Thoracic aorta (tissue), 2 donors: ENCODE measurements around the gene ITPR2. TPM values are rescaled to one million over a fixed set of nuclear protein-coding genes. Genes with fewer than 3 reads are reported as not detected.

Experiments
- ATAC-seq: fragments of 150-250 bp; one replicate; pipeline ENCODE4 v1.8.0; 2017; ENCODE audit warnings: low read depth; ENCODE audit not compliant: insufficient number of reproducible peaks, low FRiP score
- DNase-seq: peaks from one replicate; pipeline ENCODE4 v3.0.0-alpha.2; 2020; ENCODE audit warnings: low spot score
- H3K27ac ChIP-seq, 2 donors: fragments of 200-600 bp; sonication (generic); 1 replicate in 1 of 2; 2 replicates in 1 of 2; pipeline ENCODE4 v1.5.1; 2016; ENCODE audit warnings: mild to moderate bottlenecking in 2 of 2, moderate library complexity in 2 of 2
- H3K27me3 ChIP-seq: fragments of 200-600 bp; sonication (generic); replicated peaks from 2 replicates; pipeline ENCODE4 v1.6.0; 2016; ENCODE audit warnings: mild to moderate bottlenecking; ENCODE audit not compliant: insufficient read depth
- H3K36me3 ChIP-seq: fragments of 200-600 bp; sonication (generic); one replicate; pipeline ENCODE4 v1.5.1; 2016
- H3K4me1 ChIP-seq, 2 donors: fragments of 200-600 bp; sonication (generic); 1 replicate in 1 of 2; 2 replicates in 1 of 2; pipeline versions ENCODE4 v1.5.1 to v1.6.0; 2016; ENCODE audit warnings: low read depth in 2 of 2, mild to moderate bottlenecking in 1 of 2; ENCODE audit not compliant: control insufficient read depth in 1 of 2
- H3K4me3 ChIP-seq: fragments of 200-600 bp; sonication (generic); 2 replicates; pipeline ENCODE4 v1.5.1; 2016; ENCODE audit warnings: mild to moderate bottlenecking
- H3K9me3 ChIP-seq: fragments of 200-600 bp; sonication (generic); 2 replicates; pipeline ENCODE4 v1.5.1; 2016
- total RNA-seq, 2 donors: library from RNA; depleted of rRNA; stranded (reverse); fragments of >200 nt; gene quantifications; one replicate each; pipeline versions ENCODE4 v1.1.0 to v1.2.3, GENCODE V29; 2016
- TF ChIP-seq, protein P1 (sequence below): fragments of 200-600 bp; sonication (generic); IDR thresholded peaks from one replicate; pipeline ENCODE4 v1.5.1; 2019; ENCODE audit warnings: antibody characterized with exemption

The ITPR2 gene
- total RNA-seq, 2 donors from 2014 or later, result 28.3 to 86.3 TPM

DNA sequence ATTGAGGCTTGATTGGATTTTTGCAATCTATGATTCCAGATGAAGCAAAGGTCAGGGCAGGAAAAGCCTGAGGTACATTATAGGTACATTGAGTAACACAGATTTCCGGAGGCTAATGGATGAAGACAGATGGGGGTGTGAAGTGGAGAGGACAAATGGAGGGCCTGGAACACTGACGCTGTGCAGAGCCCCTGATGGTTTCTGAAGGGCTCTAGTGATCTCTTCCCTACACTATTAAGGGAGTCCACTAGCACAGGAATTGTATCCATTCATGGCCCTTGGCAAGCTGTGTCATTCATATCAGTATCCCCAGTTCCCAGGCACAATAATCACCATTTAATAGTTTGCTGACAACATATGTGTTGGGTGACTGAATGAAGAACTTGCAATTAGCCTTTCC, 284.8 kb downstream of the ITPR2 start:
- no peak overlapping the region for H3K4me3 ChIP-seq
- no peaks in the 10 kb centered on the region for H3K27me3 ChIP-seq
- H3K9me3 ChIP-seq, result no peaks in the 10 kb centered on the region
- ATAC-seq, result no peak
- H3K36me3 ChIP-seq, result no peaks in the 10 kb centered on the region
- no peaks in the 10 kb centered on the region for H3K4me1 ChIP-seq
- DNase-seq, result no peak
- TF ChIP-seq, protein P1, sequence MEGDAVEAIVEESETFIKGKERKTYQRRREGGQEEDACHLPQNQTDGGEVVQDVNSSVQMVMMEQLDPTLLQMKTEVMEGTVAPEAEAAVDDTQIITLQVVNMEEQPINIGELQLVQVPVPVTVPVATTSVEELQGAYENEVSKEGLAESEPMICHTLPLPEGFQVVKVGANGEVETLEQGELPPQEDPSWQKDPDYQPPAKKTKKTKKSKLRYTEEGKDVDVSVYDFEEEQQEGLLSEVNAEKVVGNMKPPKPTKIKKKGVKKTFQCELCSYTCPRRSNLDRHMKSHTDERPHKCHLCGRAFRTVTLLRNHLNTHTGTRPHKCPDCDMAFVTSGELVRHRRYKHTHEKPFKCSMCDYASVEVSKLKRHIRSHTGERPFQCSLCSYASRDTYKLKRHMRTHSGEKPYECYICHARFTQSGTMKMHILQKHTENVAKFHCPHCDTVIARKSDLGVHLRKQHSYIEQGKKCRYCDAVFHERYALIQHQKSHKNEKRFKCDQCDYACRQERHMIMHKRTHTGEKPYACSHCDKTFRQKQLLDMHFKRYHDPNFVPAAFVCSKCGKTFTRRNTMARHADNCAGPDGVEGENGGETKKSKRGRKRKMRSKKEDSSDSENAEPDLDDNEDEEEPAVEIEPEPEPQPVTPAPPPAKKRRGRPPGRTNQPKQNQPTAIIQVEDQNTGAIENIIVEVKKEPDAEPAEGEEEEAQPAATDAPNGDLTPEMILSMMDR, result no peak
- no peak overlapping the region for H3K27ac ChIP-seq

DNA sequence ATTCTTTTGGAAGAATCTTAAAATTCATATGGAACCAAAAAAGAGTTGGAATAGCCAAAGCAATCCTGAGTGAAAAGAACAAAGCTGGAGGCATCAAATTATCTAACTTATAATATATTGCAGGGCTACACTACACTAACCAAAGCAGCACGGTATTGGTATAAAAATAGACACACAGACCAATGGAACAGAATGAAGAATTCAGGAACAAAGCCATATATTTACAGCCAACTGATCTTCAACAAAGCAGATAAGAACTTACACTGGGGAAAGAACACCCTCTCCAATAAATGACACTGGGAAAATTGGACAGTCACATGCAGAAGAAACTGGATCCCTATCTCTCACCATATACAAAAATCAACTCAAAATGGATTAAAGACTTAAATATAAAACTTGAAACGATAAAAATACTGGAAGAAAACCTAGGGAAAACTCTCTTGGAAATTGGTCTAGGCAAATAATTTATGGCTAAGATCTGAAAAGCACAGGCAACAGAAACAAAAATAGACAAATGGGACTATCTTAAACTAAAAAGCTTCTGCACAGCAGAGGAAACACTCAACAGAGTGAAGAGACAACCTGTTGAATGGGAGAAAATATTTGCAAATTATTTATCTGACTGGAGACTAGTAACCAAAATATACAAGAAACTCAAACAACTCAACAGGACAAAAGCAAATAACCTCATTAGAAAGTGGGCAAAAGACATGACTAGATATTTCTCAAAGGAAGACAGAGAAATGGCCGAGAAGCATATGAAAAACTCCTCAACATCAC, 286.3 kb downstream of the ITPR2 start:
- TF ChIP-seq, protein P1, result no peak
- ATAC-seq (no peak), DNase-seq (no peak)
- Histone ChIP-seq H3K27ac (no peak overlapping the region), H3K27me3 (no peaks in the 10 kb centered on the region), H3K4me3 (no peak overlapping the region), H3K9me3 (no peaks in the 10 kb centered on the region), H3K36me3 (no peaks in the 10 kb centered on the region), H3K4me1 (no peaks in the 10 kb centered on the region)

DNA sequence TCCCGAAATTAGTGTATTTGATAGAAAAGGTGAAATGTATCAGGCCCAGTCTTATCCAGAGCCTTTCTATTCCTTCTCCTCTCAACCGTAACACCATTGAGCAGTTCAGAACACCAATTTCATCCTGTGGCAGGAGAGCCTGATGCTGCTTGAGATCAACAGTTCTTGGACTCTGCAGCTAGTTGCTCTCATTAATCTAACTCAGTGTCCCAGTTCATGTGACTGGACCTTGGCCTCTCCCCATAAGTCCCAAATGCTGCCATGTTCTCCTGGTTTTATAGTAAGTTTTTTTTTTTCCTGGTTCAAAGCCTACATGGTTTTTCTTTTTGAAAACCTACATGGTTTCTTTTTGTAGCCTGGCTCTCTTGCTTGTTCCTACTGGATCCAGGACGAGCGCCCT, 293.9 kb downstream of the ITPR2 start:
- ATAC-seq (no peak), DNase-seq (no peak)
- H3K9me3 ChIP-seq, result no peaks in the 10 kb centered on the region
- TF ChIP-seq, protein P1, result no peak
- no peak overlapping the region for H3K27ac ChIP-seq
- no peaks in the 10 kb centered on the region for H3K36me3 ChIP-seq
- no peak overlapping the region for H3K4me3 ChIP-seq
- H3K27me3 ChIP-seq, result no peaks in the 10 kb centered on the region
- no peaks in the 10 kb centered on the region for H3K4me1 ChIP-seq

DNA sequence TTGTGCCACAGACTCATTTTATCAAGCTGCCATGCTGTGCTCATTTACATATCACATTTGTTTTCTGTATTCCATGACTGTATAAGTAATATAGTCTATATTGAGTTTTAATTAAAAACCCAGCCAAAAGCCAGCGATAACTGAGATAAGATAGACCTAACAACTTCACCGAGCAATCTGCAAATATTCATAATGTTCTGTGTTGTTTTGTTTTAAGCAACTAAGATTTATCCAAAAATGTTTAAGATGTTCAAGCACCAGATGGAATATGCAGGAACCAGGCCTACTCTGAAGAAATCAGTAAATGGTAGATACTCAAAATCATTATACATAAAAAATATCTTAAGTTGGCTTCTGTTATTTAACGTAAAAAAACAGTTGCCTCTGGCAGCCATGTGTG, 295.3 kb downstream of the ITPR2 start:
- DNase-seq (no peak), ATAC-seq (no peak)
- H3K27me3 ChIP-seq, result no peaks in the 10 kb centered on the region
- H3K4me3 ChIP-seq, result no peak overlapping the region
- no peaks in the 10 kb centered on the region for H3K36me3 ChIP-seq
- no peaks in the 10 kb centered on the region for H3K4me1 ChIP-seq
- H3K27ac ChIP-seq, result no peak overlapping the region
- no peaks in the 10 kb centered on the region for H3K9me3 ChIP-seq
- TF ChIP-seq, protein P1, result no peak

DNA sequence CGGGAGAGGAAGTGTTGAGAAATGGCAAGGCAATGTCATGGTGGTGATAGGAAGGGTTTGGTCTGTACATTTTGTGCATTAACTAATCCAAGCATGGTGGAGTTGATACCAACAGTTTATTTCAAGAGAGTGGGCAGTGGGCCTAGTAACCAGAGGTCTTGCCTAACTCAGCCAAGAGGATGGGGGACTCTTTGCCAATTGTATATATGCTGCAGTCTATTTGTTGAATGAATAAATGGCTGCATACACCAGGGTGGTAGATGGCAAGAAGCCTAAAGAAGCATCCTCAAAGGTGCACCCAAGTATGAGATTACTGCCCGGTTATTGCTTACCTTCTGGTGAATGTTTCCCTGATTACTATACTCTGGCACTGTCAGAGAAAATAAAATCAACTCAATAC, 295.9 kb downstream of the ITPR2 start:
- H3K4me3 ChIP-seq, result no peak overlapping the region
- no peak overlapping the region for H3K27ac ChIP-seq
- TF ChIP-seq, protein P1, result no peak
- H3K27me3 ChIP-seq, result no peaks in the 10 kb centered on the region
- no peaks in the 10 kb centered on the region for H3K36me3 ChIP-seq
- no peak for DNase-seq
- H3K9me3 ChIP-seq, result no peaks in the 10 kb centered on the region
- ATAC-seq, result no peak
- H3K4me1 ChIP-seq, result no peaks in the 10 kb centered on the region
